Activated T-helper 2 cell treated with anti-CD3 and anti-CD28 coated beads, Interferon-gamma antibody, Interleukin-2, Interleukin-4, amounts not matched to agents 10 μg/mL and 5 μg/mL and 100 μg/mL, durations not matched to agents 14 hours and 24 hours and 36 hours (primary cell): Measurements from ENCODE around the gene LRP8. TPM values are rescaled to one million over a fixed set of nuclear protein-coding genes. Genes with fewer than 3 reads are reported as not detected.

ENCODE experiments used
- DNase-seq: peaks from one replicate; pipeline ENCODE4 v3.0.0; 2021; ENCODE audit warnings: low spot score
- H3K27ac Mint-ChIP-seq: one replicate; pipeline ENCODE4 v1.8.0; 2021; ENCODE audit warnings: mixed read lengths
- H3K27me3 Mint-ChIP-seq: one replicate; pipeline ENCODE4 v1.8.0; 2021; ENCODE audit warnings: low read depth, mixed read lengths
- H3K36me3 Mint-ChIP-seq: one replicate; pipeline ENCODE4 v1.8.0; 2021; ENCODE audit warnings: low read depth, mixed read lengths
- H3K4me1 Mint-ChIP-seq: one replicate; pipeline ENCODE4 v1.8.0; 2021; ENCODE audit warnings: low read depth, mixed read lengths
- H3K4me3 Mint-ChIP-seq: one replicate; pipeline ENCODE4 v1.8.0; 2021; ENCODE audit warnings: low read depth, mild to moderate bottlenecking, moderate library complexity, mixed read lengths
- H3K9me3 Mint-ChIP-seq: one replicate; pipeline ENCODE4 v1.8.0; 2021; ENCODE audit warnings: mixed read lengths
- intact Hi-C: fragments of 100-400 bp; cut with micrococcal nuclease; formaldehyde crosslinking; loops from one replicate; pipeline ENCODE4 v1.15.1; 2023
- total RNA-seq: library from RNA; stranded (reverse); gene quantifications from 2 replicates; pipeline ENCODE4 v1.2.3, GENCODE V29; 2022

Gene LRP8
- total RNA-seq, 1 donor from 2014 or later = 82.1 TPM

- Mint-ChIP-seq H3K36me3 (peaks cover 34% of the 10 kb centered on the region), H3K9me3 (no peaks in the 10 kb centered on the region), H3K4me3 (no peak overlapping the region), H3K4me1 (peaks cover 8% of the 10 kb centered on the region), H3K27ac (no peak overlapping the region), H3K27me3 (no peaks in the 10 kb centered on the region)
- intact Hi-C loops = no loop called here
- no peak for DNase-seq
Measured at GRCh38 chr1:53242381-53242780, 85.5 kb downstream of the LRP8 start.

- Mint-ChIP-seq H3K36me3 (peaks cover 29% of the 10 kb centered on the region), H3K27me3 (no peaks in the 10 kb centered on the region), H3K4me3 (no peak overlapping the region), H3K27ac (no peak overlapping the region), H3K9me3 (no peaks in the 10 kb centered on the region), H3K4me1 (peaks cover 8% of the 10 kb centered on the region)
- intact Hi-C loops = no loop called here
- DNase-seq = no peak
Measured at GRCh38 chr1:53241828-53242227, 86.0 kb downstream of the LRP8 start.

- Mint-ChIP-seq H3K27ac (peak within 1 kb of the TSS; percentile 93), H3K36me3 (peaks cover 37% of the 10 kb centered on the region), H3K4me1 (peaks cover 19% of the 10 kb centered on the region), H3K27me3 (no peaks in the 10 kb centered on the region), H3K9me3 (no peaks in the 10 kb centered on the region), H3K4me3 (peak within 1 kb of the TSS; percentile 97)
- intact Hi-C loops = loop anchor here (2.0 kb wide), 1 partner anchor 88 kb away; no protein-coding TSS in a partner anchor
- peak; percentile 94 for DNase-seq
Measured at GRCh38 chr1:53238197-53239155, 89.4 kb downstream of the LRP8 start, which contains the start of gene MAGOH. Gene MAGOH (minus strand): TSS chr1:53238518. CDS start chr1:53238448, 70 bp downstream.

GRCh38 chr1:53237638-53238037 lies 90.2 kb downstream of the LRP8 start:
- DNase-seq = no peak
- Mint-ChIP-seq H3K27ac (peak overlapping the region; percentile 93), H3K36me3 (peaks cover 44% of the 10 kb centered on the region), H3K4me1 (peaks cover 19% of the 10 kb centered on the region), H3K4me3 (peak overlapping the region; percentile 97), H3K9me3 (no peaks in the 10 kb centered on the region), H3K27me3 (no peaks in the 10 kb centered on the region)
- intact Hi-C loops = loop anchor here (2.0 kb wide), 1 partner anchor 89 kb away; no protein-coding TSS in a partner anchor

- peaks cover 14% of the 10 kb centered on the region for H3K36me3 Mint-ChIP-seq
- peaks cover 24% of the 10 kb centered on the region for H3K4me1 Mint-ChIP-seq
- no peak for DNase-seq
- intact Hi-C loops = no loop called here
- H3K9me3 Mint-ChIP-seq = no peaks in the 10 kb centered on the region
- H3K27ac Mint-ChIP-seq = peak overlapping the region; percentile 96
- peak overlapping the region; percentile 92 for H3K4me3 Mint-ChIP-seq
- H3K27me3 Mint-ChIP-seq = no peaks in the 10 kb centered on the region
Measured at GRCh38 chr1:53220962-53221286, 106.9 kb downstream of the LRP8 start.

GRCh38 chr1:53220171-53220961 lies 107.5 kb downstream of the LRP8 start, which contains the start of gene CZIB:
Gene CZIB (minus strand): TSS chr1:53220634. CDS start chr1:53220575, 59 bp downstream.
- H3K4me1 Mint-ChIP-seq = peaks cover 24% of the 10 kb centered on the region
- peaks cover 14% of the 10 kb centered on the region for H3K36me3 Mint-ChIP-seq
- no peaks in the 10 kb centered on the region for H3K9me3 Mint-ChIP-seq
- peak within 1 kb of the TSS; percentile 96 for H3K27ac Mint-ChIP-seq
- intact Hi-C loops = no loop called here
- no peaks in the 10 kb centered on the region for H3K27me3 Mint-ChIP-seq
- DNase-seq = peak; percentile 91
- peak within 1 kb of the TSS; percentile 92 for H3K4me3 Mint-ChIP-seq

- Mint-ChIP-seq H3K4me3 (peak overlapping the region; percentile 92), H3K27me3 (no peaks in the 10 kb centered on the region), H3K36me3 (peaks cover 14% of the 10 kb centered on the region), H3K4me1 (peaks cover 24% of the 10 kb centered on the region), H3K27ac (peak overlapping the region; percentile 96), H3K9me3 (no peaks in the 10 kb centered on the region)
- DNase-seq = no peak
- intact Hi-C loops = no loop called here
Measured at GRCh38 chr1:53219711-53220110, 108.2 kb downstream of the LRP8 start.

GRCh38 chr1:53218201-53218600 lies 109.7 kb downstream of the LRP8 start:
- H3K36me3 Mint-ChIP-seq = peaks cover 23% of the 10 kb centered on the region

GRCh38 chr1:53214376-53214940 lies 113.4 kb downstream of the LRP8 start:
- no peak for DNase-seq
- intact Hi-C loops = no loop called here
- no peaks in the 10 kb centered on the region for H3K27me3 Mint-ChIP-seq
- peaks cover 49% of the 10 kb centered on the region for H3K36me3 Mint-ChIP-seq
- H3K4me3 Mint-ChIP-seq = no peak overlapping the region
- peaks cover 9% of the 10 kb centered on the region for H3K4me1 Mint-ChIP-seq
- H3K9me3 Mint-ChIP-seq = no peaks in the 10 kb centered on the region
- H3K27ac Mint-ChIP-seq = no peak overlapping the region

More at GRCh38 chr1:53218201-53218600, 109.7 kb downstream of the LRP8 start:
- Mint-ChIP-seq H3K27me3 (no peaks in the 10 kb centered on the region), H3K4me1 (peaks cover 22% of the 10 kb centered on the region), H3K9me3 (no peaks in the 10 kb centered on the region), H3K4me3 (no peak overlapping the region), H3K27ac (no peak overlapping the region)
- no peak for DNase-seq
- intact Hi-C loops = no loop called here

- H3K4me3 Mint-ChIP-seq = no peak overlapping the region
Measured at GRCh38 chr1:53210954-53211353, 116.9 kb downstream of the LRP8 start.

GRCh38 chr1:53210352-53210751 lies 117.5 kb downstream of the LRP8 start:
- intact Hi-C loops = no loop called here
- peaks cover 71% of the 10 kb centered on the region for H3K36me3 Mint-ChIP-seq
- no peak overlapping the region for H3K4me3 Mint-ChIP-seq
- H3K27ac Mint-ChIP-seq = no peak overlapping the region
- no peaks in the 10 kb centered on the region for H3K27me3 Mint-ChIP-seq
- DNase-seq = no peak
- H3K9me3 Mint-ChIP-seq = peaks cover 18% of the 10 kb centered on the region
- H3K4me1 Mint-ChIP-seq = no peaks in the 10 kb centered on the region

More at GRCh38 chr1:53210954-53211353, 116.9 kb downstream of the LRP8 start:
- intact Hi-C loops = no loop called here
- Mint-ChIP-seq H3K4me1 (no peaks in the 10 kb centered on the region), H3K27ac (no peak overlapping the region), H3K9me3 (peaks cover 17% of the 10 kb centered on the region), H3K27me3 (no peaks in the 10 kb centered on the region), H3K36me3 (peaks cover 67% of the 10 kb centered on the region)
- DNase-seq = no peak

- H3K27me3 Mint-ChIP-seq = no peaks in the 10 kb centered on the region
- no peak for DNase-seq
- intact Hi-C loops = no loop called here
- peaks cover 33% of the 10 kb centered on the region for H3K9me3 Mint-ChIP-seq
- H3K4me3 Mint-ChIP-seq = no peak overlapping the region
- peaks cover 88% of the 10 kb centered on the region for H3K36me3 Mint-ChIP-seq
- H3K27ac Mint-ChIP-seq = no peak overlapping the region
- no peaks in the 10 kb centered on the region for H3K4me1 Mint-ChIP-seq
Measured at GRCh38 chr1:53207726-53208125, 120.1 kb downstream of the LRP8 start.
